DND-41 (cell line): Measurements from ENCODE around the gene CPED1.

ENCODE experiments used
- ATAC-seq: fragments of 200-7000 bp; cut with Tn5 transposase; 3 replicates; pipeline ENCODE4 v1.9.1; 2021; ENCODE audit warnings: low read depth; ENCODE audit not compliant: insufficient read depth
- DNase-seq: peaks from one replicate; pipeline ENCODE4 v3.0.0-alpha.2; 2020
- H2AFZ ChIP-seq: 2 replicates; pipeline ENCODE4 v1.6.0; 2012; ENCODE audit warnings: low read depth, low read length
- H3K27ac ChIP-seq: 2 replicates; pipeline ENCODE4 v1.5.1; 2012; ENCODE audit warnings: low read length, inconsistent platforms
- H3K27me3 ChIP-seq: fragments of 200-600 bp; sonication (generic); 2 replicates; pipeline ENCODE4 v1.6.0; 2012; ENCODE audit warnings: low read length, mild to moderate bottlenecking, inconsistent platforms; ENCODE audit not compliant: insufficient read depth, poor library complexity
- H3K36me3 ChIP-seq: 2 replicates; pipeline ENCODE4 v1.5.1; 2012; ENCODE audit warnings: low read length, inconsistent platforms; ENCODE audit not compliant: insufficient read depth
- H3K4me1 ChIP-seq: 2 replicates; pipeline ENCODE4 v1.5.1; 2012; ENCODE audit warnings: mild to moderate bottlenecking, low read length; ENCODE audit not compliant: insufficient read depth
- H3K4me2 ChIP-seq: 2 replicates; pipeline ENCODE4 v1.6.0; 2012; ENCODE audit warnings: mild to moderate bottlenecking, moderate library complexity, low read length, inconsistent platforms; ENCODE audit not compliant: insufficient read depth
- H3K4me3 ChIP-seq, 2 experiments: fragments of 200-600 bp in 1 of 2; shearing (Covaris generic) in 1 of 2; 2 replicates each; pipeline ENCODE4 v1.5.1; 2012 to 2016; ENCODE audit warnings: inconsistent platforms in 2 of 2, low read length in 2 of 2, mild to moderate bottlenecking in 2 of 2, low read depth in 1 of 2, moderate library complexity in 1 of 2
- H3K79me2 ChIP-seq: 2 replicates; pipeline ENCODE4 v1.6.0; 2012; ENCODE audit warnings: low read length, inconsistent platforms; ENCODE audit not compliant: insufficient read depth
- H3K9ac ChIP-seq: 2 replicates; pipeline ENCODE4 v1.6.0; 2012; ENCODE audit warnings: low read depth, mild to moderate bottlenecking, inconsistent platforms, low read length, moderate library complexity
- H3K9me3 ChIP-seq: 2 replicates; pipeline ENCODE4 v1.5.1; 2012; ENCODE audit warnings: low read length, moderate library complexity, mild to moderate bottlenecking, inconsistent platforms; ENCODE audit not compliant: insufficient read depth, severe bottlenecking
- H4K20me1 ChIP-seq: 2 replicates; pipeline ENCODE4 v1.6.0; 2012; ENCODE audit warnings: low read length; ENCODE audit not compliant: insufficient read depth
- CTCF ChIP-seq: IDR thresholded peaks from 2 replicates; pipeline ENCODE4 v1.5.1; 2012; ENCODE audit warnings: borderline replicate concordance, low read length, moderate library complexity, mild to moderate bottlenecking; ENCODE audit not compliant: poor library complexity, severe bottlenecking; ENCODE audit errors: extremely low read depth
- EZH2 ChIP-seq: IDR thresholded peaks from 3 replicates; pipeline ENCODE4 v1.6.1; 2012; ENCODE audit warnings: borderline replicate concordance, low read depth, mild to moderate bottlenecking, moderate library complexity, low read length, inconsistent platforms; ENCODE audit not compliant: severe bottlenecking

CPED1 gene

GRCh38 chr7:121303422-121304101, 315.1 kb downstream of the CPED1 start:
- no peak for DNase-seq
- no peak overlapping the region for H3K9ac ChIP-seq
- H3K4me1 ChIP-seq = no peaks in the 10 kb centered on the region
- no peak overlapping the region for H3K4me2 ChIP-seq
- no peaks in the 10 kb centered on the region for H4K20me1 ChIP-seq
- no peaks in the 10 kb centered on the region for H3K9me3 ChIP-seq
- ATAC-seq = no peak
- no peaks in the 10 kb centered on the region for H3K36me3 ChIP-seq
- no peak for TF ChIP-seq CTCF
- TF ChIP-seq EZH2 = no peak
- H3K79me2 ChIP-seq = no peaks in the 10 kb centered on the region
- no peak overlapping the region for H2AFZ ChIP-seq
- no peak overlapping the region for H3K27ac ChIP-seq
- no peaks in the 10 kb centered on the region for H3K27me3 ChIP-seq
- no peak overlapping the region for H3K4me3 ChIP-seq

GRCh38 chr7:121304102-121304658, 315.7 kb downstream of the CPED1 start:
- H2AFZ ChIP-seq = no peak overlapping the region
- H4K20me1 ChIP-seq = no peaks in the 10 kb centered on the region
- H3K4me3 ChIP-seq = no peak overlapping the region
- TF ChIP-seq CTCF = no peak
- no peaks in the 10 kb centered on the region for H3K9me3 ChIP-seq
- H3K4me1 ChIP-seq = no peaks in the 10 kb centered on the region
- H3K36me3 ChIP-seq = no peaks in the 10 kb centered on the region
- H3K9ac ChIP-seq = no peak overlapping the region
- DNase-seq (no peak), ATAC-seq (no peak)
- no peak overlapping the region for H3K4me2 ChIP-seq
- no peak overlapping the region for H3K27ac ChIP-seq
- no peaks in the 10 kb centered on the region for H3K27me3 ChIP-seq
- no peaks in the 10 kb centered on the region for H3K79me2 ChIP-seq

GRCh38 chr7:121305109-121305508, 316.6 kb downstream of the CPED1 start:
- Histone ChIP-seq H3K4me2 (no peak overlapping the region), H3K36me3 (no peaks in the 10 kb centered on the region), H3K27me3 (no peaks in the 10 kb centered on the region), H3K4me1 (no peaks in the 10 kb centered on the region), H4K20me1 (no peaks in the 10 kb centered on the region), H2AFZ (no peak overlapping the region), H3K79me2 (no peaks in the 10 kb centered on the region), H3K9ac (no peak overlapping the region), H3K4me3 (no peak overlapping the region), H3K9me3 (peaks cover 2% of the 10 kb centered on the region), H3K27ac (no peak overlapping the region)
- ATAC-seq (no peak), DNase-seq (no peak)
- TF ChIP-seq CTCF (no peak), EZH2 (no peak)
